Testis (tissue), 3 donors: ENCODE data around the gene ARID4B. TPM values are rescaled to one million over a fixed set of nuclear protein-coding genes. Genes with fewer than 3 reads are reported as not detected.

Source experiments
- DNase-seq: peaks from one replicate; pipeline ENCODE4 v3.0.0-alpha.2; 2019
- H3K27ac ChIP-seq, 2 donors: fragments of 200-600 bp; sonication (generic); one replicate each; pipeline ENCODE4 v1.5.1; 2019
- H3K27me3 ChIP-seq: fragments of 200-600 bp; sonication (generic); one replicate; pipeline ENCODE4 v1.5.1; 2019
- H3K36me3 ChIP-seq: fragments of 200-600 bp; sonication (generic); one replicate; pipeline ENCODE4 v1.5.1; 2017; ENCODE audit warnings: low read depth; ENCODE audit errors: missing control alignments
- H3K4me1 ChIP-seq: fragments of 200-600 bp; sonication (generic); one replicate; pipeline ENCODE4 v1.5.1; 2019
- H3K4me3 ChIP-seq, 2 donors: fragments of 200-600 bp; sonication (generic); one replicate each; pipeline ENCODE4 v1.5.1; 2017 to 2019
- H3K9me3 ChIP-seq: fragments of 200-600 bp; sonication (generic); one replicate; pipeline ENCODE4 v1.5.1; 2017
- CTCF ChIP-seq, 3 experiments: fragments of 450-650 bp in 2 of 3; fragments of 200-600 bp in 1 of 3; sonication (generic) in 1 of 3; IDR thresholded peaks; one replicate each; pipeline ENCODE4 v1.5.1; 2016 to 2019; ENCODE audit warnings: antibody characterized with exemption in 3 of 3, mild to moderate bottlenecking in 2 of 3, moderate library complexity in 1 of 3
- POLR2A ChIP-seq: fragments of 450-650 bp; IDR thresholded peaks from one replicate; pipeline ENCODE4 v1.6.1; 2017; ENCODE audit warnings: antibody characterized with exemption, mild to moderate bottlenecking, moderate library complexity
- WGBS, 2 donors: methylation state at CpG; one replicate each; pipeline ENCODE4 v1.1.5; 2018; 5-methylcytosine and 5-hydroxymethylcytosine counted together
- intact Hi-C: fragments of 100-400 bp; cut with DNase I; formaldehyde crosslinking; loops from one replicate; pipeline ENCODE4 v1.15.1; 2023; ENCODE audit warnings: low total_unique reads
- microRNA-seq, 2 donors: library from miRNA; unstranded; fragments of <30 nt; microRNA quantifications; one replicate each; pipeline ENCODE4, GENCODE V29; 2016; ENCODE audit warnings: borderline number of aligned reads in 2 of 2, borderline replicate concordance in 1 of 2
- polyA plus RNA-seq: library from polyadenylated mRNA; stranded (reverse); fragments of 350-450 nt; fragmentation: Illumina TruSeq; extraction: RNeasy Lipid Tissue Mini Kit (QIAGEN cat#74804); gene quantifications from one replicate; pipeline ENCODE4 v1.2.3, GENCODE V29; 2014; ENCODE audit warnings: low read depth, low replicate concordance; ENCODE audit not compliant: insufficient read depth
- small RNA-seq, 2 donors: library from RNA; depleted of rRNA; stranded (forward); fragments of <200 nt; gene quantifications; one replicate each; pipeline ENCODE3, GENCODE V24; 2016
- total RNA-seq, 2 donors: library from RNA; depleted of rRNA; stranded (reverse); fragments of >200 nt; gene quantifications; one replicate each; pipeline ENCODE4 v1.2.3, GENCODE V29; 2016

ARID4B gene
- total and polyA plus RNA-seq, 3 donors from 2014 or later = 11.6 to 72.4 (median 60.0) TPM

- WGBS, 2 donors = 70 to 86% methylated on average over 1 of the region's 1 CpG
- Histone ChIP-seq H3K4me1 (peaks cover 19% of the 10 kb centered on the region), H3K9me3 (no peaks in the 10 kb centered on the region)
Observed at GRCh38 chr1:235124665-235125064, 203.3 kb downstream of the ARID4B start.

DNA sequence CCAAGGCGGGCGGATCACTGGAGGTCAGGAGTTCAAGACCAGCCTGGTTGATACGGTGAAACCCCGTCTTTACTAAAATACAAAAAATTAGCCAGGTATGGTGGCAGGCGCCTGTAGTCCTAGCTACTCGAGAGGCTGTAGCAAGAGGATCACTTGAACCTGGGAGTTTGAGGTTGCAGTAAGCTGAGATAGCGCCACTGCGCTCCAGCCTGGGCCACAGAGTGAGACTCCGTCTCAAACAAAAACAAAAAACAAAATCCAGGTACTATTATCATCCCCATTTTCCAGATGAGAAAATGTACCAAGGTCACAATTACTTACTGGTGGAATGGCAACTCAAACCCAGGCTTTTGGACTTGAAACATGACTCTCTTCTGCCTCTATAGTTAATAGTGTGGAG, 203.9 kb downstream of the ARID4B start:
- DNase-seq = no peak
- H3K4me1 ChIP-seq = peaks cover 19% of the 10 kb centered on the region
- TF ChIP-seq POLR2A = no peak
- no peak for TF ChIP-seq CTCF (IDR thresholded peaks at IDR 0.05)
- H3K36me3 ChIP-seq = no peaks in the 10 kb centered on the region
- no peak overlapping the region for H3K27ac ChIP-seq
- no peaks in the 10 kb centered on the region for H3K27me3 ChIP-seq
- no peaks in the 10 kb centered on the region for H3K9me3 ChIP-seq
- intact Hi-C loops = no loop called here
- 89% methylated on average over 9 of the region's 9 CpGs for WGBS, 2 donors
- no peak overlapping the region for H3K4me3 ChIP-seq

More at GRCh38 chr1:235124665-235125064, 203.3 kb downstream of the ARID4B start:
- Histone ChIP-seq H3K4me3 (no peak overlapping the region), H3K36me3 (no peaks in the 10 kb centered on the region), H3K27ac (no peak overlapping the region), H3K27me3 (no peaks in the 10 kb centered on the region)
- no peak for DNase-seq
- TF ChIP-seq CTCF (IDR thresholded peaks at IDR 0.05) = no peak
- no peak for TF ChIP-seq POLR2A
- intact Hi-C loops = no loop called here

DNA sequence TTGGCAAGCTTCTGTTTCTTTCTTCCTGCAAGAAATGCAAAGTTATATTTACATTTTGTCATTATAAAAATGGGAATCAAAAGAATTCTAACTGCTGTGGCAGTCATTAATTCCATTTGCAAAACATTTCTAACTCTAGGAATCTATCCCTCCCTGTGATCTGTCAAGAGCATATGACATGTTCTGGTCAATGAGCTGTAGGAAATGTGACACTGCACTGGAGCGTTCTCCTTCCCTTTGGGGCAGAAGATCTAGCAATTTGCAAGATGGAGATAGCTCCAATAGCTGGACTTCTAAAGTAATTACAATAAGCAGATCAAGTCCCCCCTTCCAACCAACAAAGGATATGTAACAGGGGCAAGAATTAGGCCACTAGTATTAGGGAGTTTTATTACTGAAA, 205.6 kb downstream of the ARID4B start:
- Histone ChIP-seq H3K27me3 (no peaks in the 10 kb centered on the region), H3K9me3 (no peaks in the 10 kb centered on the region), H3K4me3 (no peak overlapping the region), H3K27ac (no peak overlapping the region), H3K4me1 (peaks cover 19% of the 10 kb centered on the region), H3K36me3 (no peaks in the 10 kb centered on the region)
- TF ChIP-seq POLR2A (no peak), CTCF (IDR thresholded peaks at IDR 0.05) (no peak)
- intact Hi-C loops = no loop called here
- DNase-seq = no peak
- 65 to 68% methylated on average over 1 of the region's 1 CpG for WGBS, 2 donors

Small RNA genes lying within 50 kb of the gene (microRNA-seq; reads per million reads assigned to microRNA genes)
- 0 reads per million in 2 donors for gene MIR4753

Small RNA genes lying within 50 kb of the gene (small RNA-seq; reads per million reads assigned to genes)
- gene AL391994.1 = 0 reads per million in 2 donors
- 0 reads per million in 2 donors for gene MIR4753
- 9.8 to 12.7 reads per million in 2 donors for gene SNORA14B

Other genes starting within 250 kb of the ARID4B start
- 10 to 100 TPM; 74.7 to 80.6 TPM for gene TOMM20, start 199.3 kb downstream of the ARID4B start, total RNA-seq
- 113 TPM for gene TOMM20, start 199.3 kb downstream of the ARID4B start, polyA plus RNA-seq
- 10 to 100 TPM; 48.0 to 62.3 TPM for gene RBM34, start 166.9 kb downstream of the ARID4B start, total RNA-seq
- gene RBM34, start 166.9 kb downstream of the ARID4B start, polyA plus RNA-seq = 61.9 TPM
- 10 to 100 TPM; 29.4 to 37.4 TPM for gene GGPS1, start 391 bp upstream of the ARID4B start, total RNA-seq
- gene GGPS1, start 391 bp upstream of the ARID4B start, polyA plus RNA-seq = 73.0 TPM
- gene TBCE, start 39.2 kb upstream of the ARID4B start, total RNA-seq = 10 to 100 TPM; 20.1 to 22.4 TPM
- gene TBCE, start 39.2 kb upstream of the ARID4B start, polyA plus RNA-seq = 29.8 TPM
- gene B3GALNT2, start 176.3 kb upstream of the ARID4B start, total RNA-seq = 10 to 100 TPM; 32.3 to 62.5 TPM
- gene B3GALNT2, start 176.3 kb upstream of the ARID4B start, polyA plus RNA-seq = 18.3 TPM